CD4-positive, CD25-positive, alpha-beta regulatory T cell (primary cell): ENCODE data around the gene ZNF341. TPM values are rescaled to one million over a fixed set of nuclear protein-coding genes. Genes with fewer than 3 reads are reported as not detected.

Experiments
- ATAC-seq, 2 donors: fragments of 150-1000 bp; cut with Tn5 transposase; one replicate each; pipeline ENCODE4 v1.10.0; 2021; ENCODE audit warnings: low read depth in 2 of 2, moderate number of reproducible peaks in 2 of 2, moderate library complexity in 1 of 2
- DNase-seq, 3 donors: peaks; one replicate each; pipeline versions ENCODE4 v3.0.0 to v3.0.0-alpha.2; 2012 to 2022; ENCODE audit warnings: mixed read lengths in 1 of 3
- H3K27ac ChIP-seq: one replicate; pipeline ENCODE4 v1.7.0; 2013; ENCODE audit warnings: mild to moderate bottlenecking, low read length; ENCODE audit not compliant: insufficient read depth, poor library complexity, severe bottlenecking
- H3K27me3 ChIP-seq: one replicate; pipeline ENCODE4 v1.7.0; 2013; ENCODE audit warnings: low read length; ENCODE audit not compliant: control insufficient read depth, insufficient read depth
- H3K36me3 ChIP-seq: one replicate; pipeline ENCODE4 v1.7.0; 2013; ENCODE audit warnings: mild to moderate bottlenecking, low read length, moderate library complexity; ENCODE audit not compliant: control insufficient read depth, insufficient read depth
- H3K4me1 ChIP-seq: 2 replicates; pipeline ENCODE4 v1.7.0; 2013; ENCODE audit warnings: mild to moderate bottlenecking, low read length; ENCODE audit not compliant: insufficient read depth, control insufficient read depth, poor library complexity, severe bottlenecking
- H3K4me3 ChIP-seq: one replicate; pipeline ENCODE4 v1.7.0; 2013; ENCODE audit warnings: low read depth, mild to moderate bottlenecking, low read length, moderate library complexity
- H3K9me3 ChIP-seq, 2 experiments: 1 replicate in 1 of 2; 2 replicates in 1 of 2; pipeline ENCODE4 v1.7.0; 2013; ENCODE audit warnings: low read length in 2 of 2, mild to moderate bottlenecking in 1 of 2, moderate library complexity in 1 of 2; ENCODE audit not compliant: control insufficient read depth in 2 of 2
- H3K27ac Mint-ChIP-seq, 3 donors: one replicate each; pipeline ENCODE4 v1.8.0; 2020 to 2022; ENCODE audit warnings: mild to moderate bottlenecking in 3 of 3, mixed read lengths in 3 of 3, moderate library complexity in 2 of 3
- H3K27me3 Mint-ChIP-seq: one replicate; pipeline ENCODE4 v1.8.0; 2022; ENCODE audit warnings: mild to moderate bottlenecking, mixed read lengths
- H3K36me3 Mint-ChIP-seq: one replicate; pipeline ENCODE4 v1.8.0; 2020; ENCODE audit warnings: mixed read lengths
- H3K4me1 Mint-ChIP-seq, 4 donors: one replicate each; pipeline ENCODE4 v1.8.0; 2020 to 2022; ENCODE audit warnings: mixed read lengths in 4 of 4, mild to moderate bottlenecking in 1 of 4
- H3K4me3 Mint-ChIP-seq, 4 donors: one replicate each; pipeline ENCODE4 v1.8.0; 2020 to 2022; ENCODE audit warnings: mild to moderate bottlenecking in 4 of 4, mixed read lengths in 4 of 4, moderate library complexity in 3 of 4
- H3K9me3 Mint-ChIP-seq, 7 donors: one replicate each; pipeline ENCODE4 v1.8.0; 2020 to 2022; ENCODE audit warnings: mixed read lengths in 7 of 7, mild to moderate bottlenecking in 3 of 7, moderate library complexity in 2 of 7
- polyA plus RNA-seq, 4 donors: library from polyadenylated mRNA; unstranded; fragments of 300-500 nt; fragmentation: Illumina TruSeq; gene quantifications; one replicate each; pipeline ENCODE4 v1.2.3, GENCODE V29; 2021
- total RNA-seq: library from RNA; stranded (reverse); gene quantifications from one replicate; pipeline ENCODE4 v1.2.3, GENCODE V29; 2022

ZNF341 gene
- total and polyA plus RNA-seq, 5 donors from 2014 or later: 0.89 to 4.6 (median 1.3) TPM

DNA sequence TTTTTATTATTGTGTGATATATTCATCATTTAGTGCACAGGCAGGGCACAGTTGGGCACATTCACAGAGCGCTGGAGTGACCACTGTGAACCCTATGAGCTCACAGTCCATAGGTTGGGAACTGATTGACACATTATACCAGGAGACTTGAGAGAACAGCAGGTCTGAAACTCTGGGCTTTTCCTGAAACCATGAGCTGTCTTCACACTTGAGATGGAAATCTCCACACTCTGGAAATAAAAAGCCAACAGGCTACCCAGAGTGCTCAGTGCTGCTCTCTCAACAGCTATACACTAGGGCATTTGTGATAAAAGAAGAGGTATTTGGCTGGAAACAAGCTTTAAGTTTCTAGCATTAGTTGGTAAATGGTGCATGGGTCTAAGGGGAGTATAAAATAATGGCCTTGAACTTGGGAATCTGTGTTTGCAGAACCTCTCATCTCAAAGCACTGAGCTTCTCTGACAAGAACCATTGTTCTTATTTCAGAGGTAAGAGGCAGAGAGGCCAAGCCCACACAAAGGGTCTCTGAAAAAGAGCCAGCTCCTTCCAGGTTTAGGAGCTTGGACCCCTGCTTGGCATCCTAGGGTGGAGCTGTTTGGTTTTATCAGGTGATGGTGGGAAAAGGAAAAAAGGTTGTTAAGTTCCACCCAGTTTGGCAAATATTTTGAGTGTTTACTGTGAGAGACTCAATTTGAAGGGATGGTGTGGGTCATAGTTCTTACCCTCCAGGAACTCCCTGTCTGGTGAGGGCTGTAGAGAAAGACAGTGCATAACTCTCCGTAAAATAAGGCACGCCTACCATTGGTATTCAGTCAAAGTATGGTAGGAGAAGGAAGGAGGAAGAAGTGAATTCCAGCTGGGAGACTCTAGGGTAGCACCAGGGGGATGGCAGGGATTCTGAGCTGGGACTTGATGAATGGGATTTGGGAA, 93.8 kb downstream of the ZNF341 start:
- no peaks in the 10 kb centered on the region for H3K9me3 Mint-ChIP-seq
- ATAC-seq (no peak), DNase-seq (no peak)
- no peaks in the 10 kb centered on the region for H3K27me3 ChIP-seq
- peak overlapping the region in 2 of 3 donors; percentile 65 to 74 for H3K27ac Mint-ChIP-seq
- no peak overlapping the region for H3K4me3 ChIP-seq
- H3K36me3 Mint-ChIP-seq: peaks cover 14% of the 10 kb centered on the region
- no peak overlapping the region for H3K27ac ChIP-seq
- peaks cover 3% of the 10 kb centered on the region for H3K36me3 ChIP-seq
- H3K27me3 Mint-ChIP-seq: no peaks in the 10 kb centered on the region
- peaks cover 33 to 79% (median 57%) of the 10 kb centered on the region in 4 donors for H3K4me1 Mint-ChIP-seq
- H3K4me3 Mint-ChIP-seq: no peak overlapping the region
- peaks cover 4% of the 10 kb centered on the region for H3K4me1 ChIP-seq
- H3K9me3 ChIP-seq: no peaks in the 10 kb centered on the region

DNA sequence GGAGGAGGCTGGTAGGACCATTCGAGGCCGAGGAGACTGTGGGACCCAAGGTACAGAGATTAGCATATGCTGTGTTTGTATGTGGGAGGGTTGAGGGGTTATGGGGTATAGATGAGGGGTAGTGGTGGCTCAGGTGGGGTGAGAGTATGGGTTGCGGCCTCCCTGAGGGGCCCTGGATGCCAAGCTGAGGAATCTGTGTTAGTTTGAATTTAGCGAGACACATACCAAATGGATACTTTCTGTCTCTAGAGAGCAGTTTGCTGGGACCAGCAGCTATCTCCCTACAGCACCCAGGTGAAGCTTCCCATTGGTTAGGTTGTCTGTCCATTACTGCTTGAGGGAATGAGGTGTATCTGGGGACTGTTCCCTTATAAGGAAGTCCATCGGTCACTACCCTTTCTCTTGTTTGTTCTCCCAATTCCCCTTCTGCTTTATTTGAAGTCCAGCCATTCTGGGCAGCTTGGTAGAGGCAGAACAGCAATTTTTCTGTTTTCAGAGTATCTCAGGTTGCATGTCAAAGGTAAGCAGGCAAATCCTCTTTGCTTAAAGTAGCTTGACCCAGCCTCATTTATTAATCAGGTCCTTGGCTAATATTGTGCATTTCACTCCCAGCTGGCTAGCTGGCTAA, 94.6 kb downstream of the ZNF341 start:
- DNase-seq (no peak), ATAC-seq (no peak)
- Mint-ChIP-seq H3K27ac (peak overlapping the region in 2 of 3 donors; percentile 65 to 78), H3K4me1 (peaks cover 33 to 79% (median 57%) of the 10 kb centered on the region in 4 donors), H3K9me3 (no peaks in the 10 kb centered on the region), H3K27me3 (no peaks in the 10 kb centered on the region), H3K36me3 (peaks cover 15% of the 10 kb centered on the region), H3K4me3 (no peak overlapping the region)
- Histone ChIP-seq H3K9me3 (no peaks in the 10 kb centered on the region), H3K4me3 (no peak overlapping the region), H3K27me3 (no peaks in the 10 kb centered on the region), H3K36me3 (peaks cover 3% of the 10 kb centered on the region), H3K4me1 (peaks cover 4% of the 10 kb centered on the region), H3K27ac (no peak overlapping the region)

DNA sequence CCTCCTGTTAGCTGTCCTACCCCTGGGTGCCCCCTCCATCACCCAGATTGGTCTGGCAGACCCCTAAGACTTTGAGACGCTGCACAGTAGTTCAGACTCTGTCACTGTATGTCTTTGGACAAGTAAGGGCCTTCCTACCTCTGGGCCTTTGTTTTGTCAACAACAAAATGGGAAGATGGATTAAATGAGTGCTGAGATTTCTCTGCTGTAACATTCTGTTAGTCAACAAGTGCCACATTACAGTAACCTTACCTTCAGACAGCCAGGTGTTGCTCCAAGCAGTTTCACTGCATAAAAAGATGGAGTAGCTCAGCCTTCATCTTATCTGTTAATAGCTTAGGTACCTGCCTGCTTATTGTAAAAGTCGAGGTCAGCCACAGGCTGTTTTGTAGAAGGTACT, 95.3 kb downstream of the ZNF341 start:
- Mint-ChIP-seq H3K9me3 (no peaks in the 10 kb centered on the region), H3K4me3 (no peak overlapping the region), H3K36me3 (peaks cover 22% of the 10 kb centered on the region), H3K4me1 (peaks cover 33 to 85% (median 60%) of the 10 kb centered on the region in 4 donors), H3K27ac (peak overlapping the region; percentile 26 to 78 (median 69)), H3K27me3 (no peaks in the 10 kb centered on the region)
- peaks cover 4% of the 10 kb centered on the region for H3K4me1 ChIP-seq
- no peak overlapping the region for H3K27ac ChIP-seq
- no peaks in the 10 kb centered on the region for H3K27me3 ChIP-seq
- no peak for ATAC-seq
- no peaks in the 10 kb centered on the region for H3K9me3 ChIP-seq
- no peak overlapping the region for H3K4me3 ChIP-seq
- no peak for DNase-seq
- H3K36me3 ChIP-seq: peaks cover 8% of the 10 kb centered on the region

DNA sequence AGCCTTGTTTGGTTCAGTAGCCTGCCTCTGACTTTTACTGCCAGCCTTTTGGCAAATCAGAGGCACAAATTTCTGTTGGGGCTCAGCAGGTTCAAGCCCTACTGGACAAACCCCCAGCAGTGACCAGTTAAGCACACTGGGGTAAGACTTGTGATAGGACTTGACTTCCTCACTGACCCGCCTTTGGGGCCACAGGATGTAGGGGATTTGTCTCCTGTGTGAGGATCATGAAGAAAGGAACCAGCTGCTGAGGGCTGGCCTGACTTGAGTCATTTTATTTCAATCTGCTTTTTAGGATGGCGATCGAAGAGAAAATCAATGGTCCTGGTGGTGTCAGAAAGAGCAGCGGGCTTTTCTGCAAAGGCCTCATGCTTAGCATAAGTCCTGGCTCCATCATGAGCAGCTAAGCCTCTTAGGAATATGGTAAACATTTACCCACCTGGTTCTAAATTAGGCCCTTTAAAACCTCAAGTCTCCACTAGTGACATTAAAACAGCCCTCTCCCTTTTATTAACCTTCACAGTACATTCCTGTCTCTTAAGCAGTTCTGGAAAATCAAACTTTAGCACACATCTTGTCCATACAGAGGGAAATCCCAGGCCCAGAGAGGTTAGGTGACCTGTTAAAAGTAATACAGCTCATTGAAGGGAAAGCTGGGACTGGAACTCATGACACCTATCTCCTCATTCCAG, 96.0 kb downstream of the ZNF341 start:
- Histone ChIP-seq H3K27me3 (no peaks in the 10 kb centered on the region), H3K36me3 (peaks cover 9% of the 10 kb centered on the region), H3K4me1 (peaks cover 4% of the 10 kb centered on the region), H3K9me3 (no peaks in the 10 kb centered on the region), H3K4me3 (no peak overlapping the region), H3K27ac (no peak overlapping the region)
- no peak for DNase-seq
- Mint-ChIP-seq H3K9me3 (no peaks in the 10 kb centered on the region), H3K36me3 (peaks cover 26% of the 10 kb centered on the region), H3K27me3 (no peaks in the 10 kb centered on the region), H3K4me1 (peaks cover 33 to 81% (median 60%) of the 10 kb centered on the region in 4 donors), H3K27ac (peak overlapping the region; percentile 65 to 85 (median 67)), H3K4me3 (no peak overlapping the region)
- ATAC-seq: no peak

DNA sequence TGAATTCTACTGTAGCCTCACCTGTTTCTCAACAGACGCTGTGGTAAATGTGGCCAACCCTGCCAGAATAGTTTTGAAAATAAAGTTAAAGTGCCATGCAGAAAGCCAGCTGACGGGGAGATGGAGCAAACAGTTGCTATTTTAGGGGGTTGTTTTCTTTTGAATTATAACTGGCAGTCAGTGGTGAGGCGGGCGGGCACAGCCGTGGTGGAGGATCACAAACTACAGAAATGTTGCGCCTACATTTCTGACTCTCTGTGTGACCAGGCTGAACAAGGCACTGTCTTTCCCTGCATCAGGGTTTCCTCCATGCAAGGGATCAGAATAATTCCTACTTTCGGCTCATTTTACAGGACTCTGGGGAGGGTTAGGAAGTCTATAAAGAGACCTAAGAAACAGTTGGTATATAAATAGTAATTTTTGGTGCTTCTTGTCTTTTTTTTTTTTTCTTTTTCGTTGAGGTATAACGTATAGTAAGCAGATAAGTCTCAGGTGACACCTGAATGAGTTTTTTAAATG, 96.6 kb downstream of the ZNF341 start:
- H3K4me3 Mint-ChIP-seq: no peak overlapping the region

DNA sequence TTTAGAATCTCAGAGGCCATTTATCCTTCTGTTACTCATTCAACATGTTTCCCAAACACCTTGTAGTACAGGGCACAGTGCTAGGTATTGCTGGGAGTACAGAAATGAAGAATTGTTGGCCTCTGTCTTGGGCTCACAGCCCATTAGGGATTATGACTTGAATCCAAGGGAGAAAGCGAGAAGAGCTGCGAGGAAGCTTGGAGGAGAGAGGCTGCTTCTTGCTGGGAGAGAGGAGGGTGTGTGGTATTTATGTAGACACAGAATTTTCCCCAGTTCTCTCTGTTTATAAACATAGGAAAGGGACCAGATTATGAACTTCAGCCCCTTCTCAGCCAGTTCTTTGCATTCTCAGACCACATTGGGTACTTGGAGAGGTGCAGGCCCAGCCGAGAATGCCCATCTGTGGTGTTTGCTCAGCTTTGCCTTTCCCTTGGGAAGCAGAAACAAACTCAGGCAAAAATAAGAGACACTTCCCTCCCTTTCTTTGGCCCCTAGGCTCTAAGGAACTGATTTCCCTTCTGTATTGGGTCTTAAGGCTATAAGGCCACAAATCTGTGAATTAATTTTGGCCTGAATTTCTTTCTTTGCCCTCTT, 97.3 kb downstream of the ZNF341 start:
- Histone ChIP-seq H3K4me3 (no peak overlapping the region), H3K36me3 (peaks cover 14% of the 10 kb centered on the region), H3K27ac (no peak overlapping the region), H3K4me1 (peaks cover 4% of the 10 kb centered on the region), H3K9me3 (no peaks in the 10 kb centered on the region), H3K27me3 (no peaks in the 10 kb centered on the region)
- Mint-ChIP-seq H3K27me3 (no peaks in the 10 kb centered on the region), H3K4me1 (peaks cover 38 to 86% (median 62%) of the 10 kb centered on the region in 4 donors), H3K4me3 (no peak overlapping the region), H3K9me3 (no peaks in the 10 kb centered on the region), H3K27ac (peak overlapping the region in 1 of 3 donors; percentile 65), H3K36me3 (peaks cover 38% of the 10 kb centered on the region)
- ATAC-seq: no peak
- DNase-seq: no peak

More for the DNA sequence above, 96.6 kb downstream of the ZNF341 start:
- peaks cover 31% of the 10 kb centered on the region for H3K36me3 Mint-ChIP-seq
- Histone ChIP-seq H3K9me3 (no peaks in the 10 kb centered on the region), H3K27me3 (no peaks in the 10 kb centered on the region), H3K36me3 (peaks cover 12% of the 10 kb centered on the region), H3K4me3 (no peak overlapping the region), H3K4me1 (peaks cover 4% of the 10 kb centered on the region), H3K27ac (no peak overlapping the region)
- ATAC-seq: no peak
- peaks cover 33 to 85% (median 62%) of the 10 kb centered on the region in 4 donors for H3K4me1 Mint-ChIP-seq
- H3K27me3 Mint-ChIP-seq: no peaks in the 10 kb centered on the region
- DNase-seq: no peak
- peak overlapping the region; percentile 23 to 85 (median 65) for H3K27ac Mint-ChIP-seq
- H3K9me3 Mint-ChIP-seq: no peaks in the 10 kb centered on the region

DNA sequence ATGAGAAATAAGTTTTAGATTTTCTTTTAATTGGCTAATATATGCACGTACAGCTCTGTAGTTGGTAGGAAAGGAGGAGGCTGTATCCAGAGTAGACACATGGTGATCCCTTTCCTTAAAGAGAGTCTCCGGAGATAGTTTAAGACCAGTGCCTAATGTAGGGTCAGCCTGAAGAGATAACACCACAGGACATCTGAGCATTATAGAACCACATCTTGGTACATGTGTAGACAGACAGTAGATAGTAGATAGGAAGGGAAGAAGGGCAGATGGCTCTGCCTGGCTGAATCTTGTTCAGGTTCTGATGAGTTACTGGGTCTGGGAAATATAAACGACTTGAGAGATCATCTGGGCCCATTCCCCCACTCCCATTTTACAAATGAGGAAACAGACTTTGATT, 97.8 kb downstream of the ZNF341 start:
- peak overlapping the region in 2 of 3 donors; percentile 19 to 72 for H3K27ac Mint-ChIP-seq
- no peak overlapping the region for H3K27ac ChIP-seq
- H3K27me3 Mint-ChIP-seq: no peaks in the 10 kb centered on the region
- H3K9me3 ChIP-seq: no peaks in the 10 kb centered on the region
- H3K36me3 ChIP-seq: peaks cover 11% of the 10 kb centered on the region
- DNase-seq: no peak
- no peaks in the 10 kb centered on the region for H3K27me3 ChIP-seq
- no peak overlapping the region for H3K4me3 Mint-ChIP-seq
- peaks cover 0 to 1% (median 0%) of the 10 kb centered on the region in 7 donors for H3K9me3 Mint-ChIP-seq
- H3K4me3 ChIP-seq: no peak overlapping the region
- H3K4me1 Mint-ChIP-seq: peaks cover 36 to 82% (median 57%) of the 10 kb centered on the region in 4 donors
- peaks cover 35% of the 10 kb centered on the region for H3K36me3 Mint-ChIP-seq
- ATAC-seq: no peak
- H3K4me1 ChIP-seq: peaks cover 4% of the 10 kb centered on the region
